Measurements from ENCODE around the gene BAHCC1.

BAHCC1 gene

GRCh38 chr17:81382851-81383250 is 12.4 kb upstream of the BAHCC1 start (continued):
- TF ChIP-seq KLF9 (tag by site-specific recombination; IDR thresholded peaks at IDR 0.05; ENCODE audit: low read depth) (no peak), ZNF48 (tag by site-specific recombination; IDR thresholded peaks at IDR 0.05) (no peak), ZNF112 (tag by site-specific recombination; IDR thresholded peaks at IDR 0.05) (no peak), ZNF132 (tag by site-specific recombination; IDR thresholded peaks at IDR 0.05; ENCODE audit: borderline replicate concordance) (no peak), ZNF510 (tag by site-specific recombination; IDR thresholded peaks at IDR 0.05; ENCODE audit: insufficient replicate concordance) (no peak), GFI1B (tag by site-specific recombination; IDR thresholded peaks at IDR 0.05) (no peak), ZBTB20 (tag by site-specific recombination; IDR thresholded peaks at IDR 0.05) (no peak), ZNF404 (tag by site-specific recombination; IDR thresholded peaks at IDR 0.05) (no peak), ZSCAN5A (tag by site-specific recombination; IDR thresholded peaks at IDR 0.05) (no peak)

GRCh38 chr17:81383504-81384421 is 11.5 kb upstream of the BAHCC1 start:
- H3K9me3 ChIP-seq (ENCODE audit: control insufficient read depth, insufficient read depth, low read depth, low read length) = no peaks in the 10 kb centered on the region
- no peak overlapping the region for H3K4me3 ChIP-seq (ENCODE audit: low read depth, low read length)
- CTCF ChIA-PET = interaction anchor here (0.7 kb wide), 1 partner anchor 107 kb away, joined by 3 read pairs; no protein-coding TSS in a partner anchor
- no peaks in the 10 kb centered on the region for H3K36me3 ChIP-seq (ENCODE audit: control insufficient read depth in 2 of 2, insufficient read depth in 1 of 2, low read length in 2 of 2)
- peaks cover 9% of the 10 kb centered on the region for H3K4me1 ChIP-seq (ENCODE audit: control insufficient read depth, insufficient read depth, low read length)
- TF ChIP-seq ZNF645 (tag by site-specific recombination; IDR thresholded peaks at IDR 0.05) = no peak
- TF ChIP-seq SCRT2 (tag by site-specific recombination; IDR thresholded peaks at IDR 0.05) = no peak
- TF ChIP-seq HIC1 (tag by site-specific recombination; IDR thresholded peaks at IDR 0.05) = peak; percentile 70
- peak; percentile 19; the same call in 1 of the 2 replicates for TF ChIP-seq GLIS1 (tag by site-specific recombination; IDR thresholded peaks at IDR 0.05)
- 0 out of 2 replicates have a peak, but pooled peaks have one; percentile 12 for TF ChIP-seq GLIS2 (tag by site-specific recombination; IDR thresholded peaks at IDR 0.05)
- TF ChIP-seq ZNF510 (tag by site-specific recombination; IDR thresholded peaks at IDR 0.05; ENCODE audit: insufficient replicate concordance) = no peak
- no peak for TF ChIP-seq ZNF335 (tag by site-specific recombination; conservative IDR thresholded peaks at IDR 0.05)
- no peak for TF ChIP-seq ZNF184 (tag by site-specific recombination; IDR thresholded peaks at IDR 0.05)
- no peak for TF ChIP-seq ZNF404 (tag by site-specific recombination; IDR thresholded peaks at IDR 0.05)
- no peak for TF ChIP-seq BCL11A (tag by site-specific recombination; IDR thresholded peaks at IDR 0.05; ENCODE audit: low read depth)
- H3K27ac ChIP-seq (ENCODE audit: extremely low read depth, low read depth, low read length) = no peak overlapping the region
- POLR2A ChIA-PET = interaction anchor here (1.0 kb wide), 1 partner anchor 11 kb away, joined by 4 read pairs; the partner anchor contains the start of gene BAHCC1

GRCh38 chr17:81384929-81385319 is 10.3 kb upstream of the BAHCC1 start:
- Histone ChIP-seq H3K9me3 (ENCODE audit: control insufficient read depth, insufficient read depth, low read depth, low read length) (no peaks in the 10 kb centered on the region), H3K27ac (ENCODE audit: extremely low read depth, low read depth, low read length) (no peak overlapping the region), H3K4me1 (ENCODE audit: control insufficient read depth, insufficient read depth, low read length) (peaks cover 13% of the 10 kb centered on the region), H3K4me3 (ENCODE audit: low read depth, low read length) (no peak overlapping the region), H3K36me3 (ENCODE audit: control insufficient read depth in 2 of 2, insufficient read depth in 1 of 2, low read length in 2 of 2) (no peaks in the 10 kb centered on the region)
- no peak for TF ChIP-seq TRIM28 (IDR thresholded peaks at IDR 0.05; ENCODE audit: borderline replicate concordance, low read length)
- no peak for TF ChIP-seq ZNF416 (tag by site-specific recombination; IDR thresholded peaks at IDR 0.05)
- TF ChIP-seq ZNF155 (tag by site-specific recombination; IDR thresholded peaks at IDR 0.05) = no peak
- no peak for TF ChIP-seq ZNF792 (tag by site-specific recombination; IDR thresholded peaks at IDR 0.05)
- TF ChIP-seq ZNF707 (tag by site-specific recombination; IDR thresholded peaks at IDR 0.05) = no peak
- no peak for TF ChIP-seq ZNF2 (tag by site-specific recombination; IDR thresholded peaks at IDR 0.05)
- no peak for TF ChIP-seq SETDB1 (IDR thresholded peaks at IDR 0.05; ENCODE audit: insufficient read length, low read length)
- TF ChIP-seq ZNF777 (tag by site-specific recombination; IDR thresholded peaks at IDR 0.05; ENCODE audit: borderline replicate concordance) = no peak
- TF ChIP-seq KLF7 (tag by site-specific recombination; IDR thresholded peaks at IDR 0.05; ENCODE audit: borderline replicate concordance) = no peak
- no peak for TF ChIP-seq ZNF211 (tag by site-specific recombination; IDR thresholded peaks at IDR 0.05; ENCODE audit: low read depth)
- POLR2A ChIA-PET = interaction anchor here (0.7 to 1.3 kb wide), 4 partner anchors 10 to 89 kb away, joined by 3 to 6 read pairs (median 4); partner anchors contain the start of gene BAHCC1
- CTCF ChIA-PET = interaction anchor here (0.5 to 1.5 kb wide), 5 partner anchors 11 to 159 kb away, joined by 3 to 6 read pairs (median 3); no protein-coding TSS in a partner anchor

Measured in HEK293 (cell line).